ENCODE results near the gene TTBK1. TPM values are rescaled to one million over a fixed set of nuclear protein-coding genes. Genes with fewer than 3 reads are reported as not detected.

Gene TTBK1
- total RNA-seq, 1 donor from 2014 or later: 0.67 TPM

GRCh38 chr6:43256670-43257366 is 13.5 kb downstream of the TTBK1 start:
- Histone ChIP-seq H3K4me3 (ENCODE audit: low read depth, low read length) (no peak overlapping the region), H3K27me3 (ENCODE audit: control insufficient read depth, insufficient read depth, low read length) (peaks cover 15% of the 10 kb centered on the region), H3K36me3 (ENCODE audit: control insufficient read depth, insufficient read depth, low read length) (no peaks in the 10 kb centered on the region)
- no peak for DNase-seq (ENCODE audit: low read depth)
- TF ChIP-seq CTCF (IDR thresholded peaks at IDR 0.05; ENCODE audit: insufficient read depth, low read length, poor library complexity, severe bottlenecking): no peak

- no peak overlapping the region for H3K4me3 ChIP-seq (ENCODE audit: low read depth, low read length)
- no peak for TF ChIP-seq CTCF (IDR thresholded peaks at IDR 0.05; ENCODE audit: insufficient read depth, low read length, poor library complexity, severe bottlenecking)
- no peak for DNase-seq (ENCODE audit: low read depth)
- H3K36me3 ChIP-seq (ENCODE audit: control insufficient read depth, insufficient read depth, low read length): no peaks in the 10 kb centered on the region
- H3K27me3 ChIP-seq (ENCODE audit: control insufficient read depth, insufficient read depth, low read length): peaks cover 12% of the 10 kb centered on the region
Measured at GRCh38 chr6:43257367-43258145, 14.3 kb downstream of the TTBK1 start.

DNA sequence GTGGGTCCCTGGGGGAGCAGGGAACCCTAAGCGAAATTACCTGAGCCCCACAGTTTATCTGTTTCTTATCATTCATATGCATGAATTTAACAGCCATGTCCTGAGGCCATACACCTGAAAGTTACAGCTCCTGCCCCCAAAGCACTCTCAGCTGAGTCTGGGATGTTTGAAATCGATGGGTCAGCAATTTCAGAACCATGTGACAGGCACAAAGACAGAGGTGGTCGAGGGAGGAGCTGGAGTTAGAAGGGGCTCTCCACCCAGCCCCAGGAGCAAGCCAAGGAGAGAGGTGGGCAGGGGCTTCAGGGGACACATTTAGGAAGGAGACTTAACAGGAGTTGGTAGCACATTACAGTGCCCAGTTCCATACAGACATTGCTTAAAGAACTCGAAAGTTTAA is 14.9 kb downstream of the TTBK1 start:
- Histone ChIP-seq H3K4me3 (ENCODE audit: low read depth, low read length) (no peak overlapping the region), H3K36me3 (ENCODE audit: control insufficient read depth, insufficient read depth, low read length) (no peaks in the 10 kb centered on the region)
- TF ChIP-seq CTCF (IDR thresholded peaks at IDR 0.05; ENCODE audit: insufficient read depth, low read length, poor library complexity, severe bottlenecking): no peak

DNA sequence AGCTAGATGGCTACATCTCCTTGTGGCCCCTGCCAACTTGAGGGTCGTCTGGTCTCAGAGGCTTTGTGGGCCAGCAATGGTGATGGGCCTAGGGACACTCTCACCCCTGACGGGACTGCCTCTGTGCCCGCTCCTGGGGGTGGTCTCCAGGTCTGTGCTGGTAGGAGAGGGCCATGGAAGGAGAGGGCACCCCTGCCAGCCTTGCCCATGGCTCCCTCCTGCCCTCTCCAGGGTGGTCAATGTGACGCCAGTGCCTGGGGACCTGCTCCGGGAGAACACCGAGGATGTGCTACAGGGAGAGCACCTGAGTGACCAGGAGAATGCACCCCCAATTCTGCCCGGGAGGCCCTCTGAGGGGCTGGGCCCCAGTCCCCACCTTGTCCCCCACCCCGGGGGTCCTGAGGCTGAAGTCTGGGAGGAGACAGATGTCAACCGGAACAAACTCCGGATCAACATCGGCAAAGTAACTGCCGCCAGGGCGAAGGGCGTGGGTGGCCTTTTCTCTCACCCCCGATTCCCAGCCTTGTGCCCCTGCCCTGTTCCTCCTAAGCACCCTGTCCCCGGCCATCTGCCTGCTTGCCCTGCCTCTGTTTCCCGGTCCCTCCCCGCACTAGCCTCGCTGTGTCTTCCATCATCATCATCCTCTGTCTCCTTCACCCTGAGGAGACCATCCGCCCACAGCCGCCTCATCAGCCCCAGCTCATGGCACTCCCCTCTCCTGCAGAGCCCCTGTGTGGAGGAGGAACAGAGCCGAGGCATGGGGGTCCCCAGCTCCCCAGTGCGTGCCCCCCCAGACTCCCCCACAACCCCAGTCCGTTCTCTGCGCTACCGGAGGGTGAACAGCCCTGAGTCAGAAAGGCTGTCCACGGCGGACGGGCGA is 15.8 kb downstream of the TTBK1 start:
- DNase-seq (ENCODE audit: low read depth): no peak
- no peak for TF ChIP-seq CTCF (IDR thresholded peaks at IDR 0.05; ENCODE audit: insufficient read depth, low read length, poor library complexity, severe bottlenecking)

More for the DNA sequence above, 14.9 kb downstream of the TTBK1 start:
- H3K27me3 ChIP-seq (ENCODE audit: control insufficient read depth, insufficient read depth, low read length): peaks cover 12% of the 10 kb centered on the region
- DNase-seq (ENCODE audit: low read depth): no peak

GRCh38 chr6:43260791-43261190 is 17.5 kb downstream of the TTBK1 start:
- Histone ChIP-seq H3K4me3 (ENCODE audit: low read depth, low read length) (no peak overlapping the region), H3K27me3 (ENCODE audit: control insufficient read depth, insufficient read depth, low read length) (peaks cover 9% of the 10 kb centered on the region), H3K36me3 (ENCODE audit: control insufficient read depth, insufficient read depth, low read length) (no peaks in the 10 kb centered on the region)
- no peak for DNase-seq (ENCODE audit: low read depth)
- TF ChIP-seq CTCF (IDR thresholded peaks at IDR 0.05; ENCODE audit: insufficient read depth, low read length, poor library complexity, severe bottlenecking): no peak

More for the DNA sequence above, 15.8 kb downstream of the TTBK1 start:
- Histone ChIP-seq H3K27me3 (ENCODE audit: control insufficient read depth, insufficient read depth, low read length) (peaks cover 9% of the 10 kb centered on the region), H3K36me3 (ENCODE audit: control insufficient read depth, insufficient read depth, low read length) (no peaks in the 10 kb centered on the region), H3K4me3 (ENCODE audit: low read depth, low read length) (no peak overlapping the region)

All from kidney epithelial cell (primary cell).